WTC11 (cell line): ENCODE data around the gene RWDD1. TPM values are rescaled to one million over a fixed set of nuclear protein-coding genes. Genes with fewer than 3 reads are reported as not detected.

Experiments used
- ATAC-seq: fragments of 200-7000 bp; cut with Tn5 transposase; 2 replicates; pipeline ENCODE4 v1.10.0; 2021; ENCODE audit warnings: mild to moderate bottlenecking, moderate library complexity
- Bru-seq: library from RNA; stranded (reverse); fragments of 400-500 nt; gene quantifications from one replicate; lab custom pipeline; 2021; lab: Mats Ljungman, UMichigan
- CTCF ChIA-PET: fragments of 300-600 bp; sonication (Branson Sonifier 250); formaldehyde crosslinking; loops from one replicate; lab custom pipeline; 2021; ENCODE audit warnings: antibody characterized with exemption; lab: Charles Lee
- POLR2A ChIA-PET: fragments of 350-600 bp; sonication (Branson Sonifier 250); formaldehyde crosslinking; loops from one replicate; lab custom pipeline; 2021; ENCODE audit warnings: antibody characterized with exemption; lab: Charles Lee
- DNase-seq: peaks from one replicate; pipeline ENCODE4 v3.0.0; 2021; ENCODE audit warnings: low spot score
- H3K27ac Mint-ChIP-seq: 2 replicates; pipeline ENCODE4 v1.8.0; 2021; ENCODE audit warnings: mixed read lengths
- H3K27me3 Mint-ChIP-seq: 2 replicates; pipeline ENCODE4 v1.8.0; 2021; ENCODE audit warnings: low read depth, mild to moderate bottlenecking, moderate library complexity, mixed read lengths
- H3K36me3 Mint-ChIP-seq: 2 replicates; pipeline ENCODE4 v1.8.0; 2021; ENCODE audit warnings: mixed read lengths
- H3K4me1 Mint-ChIP-seq: 2 replicates; pipeline ENCODE4 v1.8.0; 2022; ENCODE audit warnings: mixed read lengths
- H3K4me3 Mint-ChIP-seq: 2 replicates; pipeline ENCODE4 v1.8.0; 2021; ENCODE audit warnings: mild to moderate bottlenecking, moderate library complexity, mixed read lengths
- H3K9me3 Mint-ChIP-seq: 2 replicates; pipeline ENCODE4 v1.8.0; 2021; ENCODE audit warnings: mixed read lengths
- AFF4 ChIP-seq: sonication (generic); formaldehyde crosslinking; IDR thresholded peaks from 2 replicates; pipeline ENCODE4 v1.8.1; 2023; ENCODE audit warnings: mild to moderate bottlenecking, missing genetic modification reagents, borderline replicate concordance
- ARID4B ChIP-seq: sonication (generic); formaldehyde crosslinking; IDR thresholded peaks from 2 replicates; pipeline ENCODE4 v1.8.0; 2023; ENCODE audit warnings: missing genetic modification reagents, mild to moderate bottlenecking, borderline replicate concordance
- ATF1 ChIP-seq: sonication (generic); formaldehyde crosslinking; IDR thresholded peaks from 2 replicates; pipeline ENCODE4 v1.8.1; 2023; ENCODE audit warnings: mild to moderate bottlenecking, moderate library complexity, missing genetic modification reagents
- CREM ChIP-seq: sonication (generic); formaldehyde crosslinking; IDR thresholded peaks from 2 replicates; pipeline ENCODE4 v1.8.1; 2022; ENCODE audit warnings: mild to moderate bottlenecking, missing genetic modification reagents, moderate library complexity
- E2F5 ChIP-seq: sonication (generic); formaldehyde crosslinking; IDR thresholded peaks from 2 replicates; pipeline ENCODE4 v1.8.1; 2022; ENCODE audit warnings: mild to moderate bottlenecking, moderate library complexity, missing genetic modification reagents
- ETV6 ChIP-seq: sonication (generic); formaldehyde crosslinking; IDR thresholded peaks from 2 replicates; pipeline ENCODE4 v1.8.1; 2022; ENCODE audit warnings: mild to moderate bottlenecking, missing genetic modification reagents
- FOXK1 ChIP-seq: sonication (generic); formaldehyde crosslinking; IDR thresholded peaks from 2 replicates; pipeline ENCODE4 v1.8.0; 2022; ENCODE audit warnings: mild to moderate bottlenecking, moderate library complexity, missing genetic modification reagents
- FOXP4 ChIP-seq: sonication (generic); formaldehyde crosslinking; IDR thresholded peaks from 2 replicates; pipeline ENCODE4 v1.8.0; 2022; ENCODE audit warnings: mild to moderate bottlenecking, missing genetic modification reagents
- GABPB1 ChIP-seq: sonication (generic); formaldehyde crosslinking; IDR thresholded peaks from 2 replicates; pipeline ENCODE4 v1.8.1; 2023; ENCODE audit warnings: mild to moderate bottlenecking, missing genetic modification reagents
- MYBL2 ChIP-seq: sonication (generic); formaldehyde crosslinking; IDR thresholded peaks from 2 replicates; pipeline ENCODE4 v1.8.1; 2023; ENCODE audit warnings: mild to moderate bottlenecking, moderate library complexity, missing genetic modification reagents
- NFATC4 ChIP-seq: fragments of 250-450 bp; sonication (Bioruptor Pico); IDR thresholded peaks from 2 replicates; pipeline ENCODE4 v1.9.0; 2021; ENCODE audit warnings: mild to moderate bottlenecking
- NFE2L1 ChIP-seq: sonication (generic); formaldehyde crosslinking; IDR thresholded peaks from 2 replicates; pipeline ENCODE4 v1.8.1; 2023; ENCODE audit warnings: missing genetic modification reagents
- PREB ChIP-seq: sonication (generic); formaldehyde crosslinking; IDR thresholded peaks from 2 replicates; pipeline ENCODE4 v1.8.1; 2022; ENCODE audit warnings: mild to moderate bottlenecking, missing genetic modification reagents, moderate library complexity, borderline replicate concordance
- SMAD4 ChIP-seq: sonication (generic); formaldehyde crosslinking; IDR thresholded peaks from 2 replicates; pipeline ENCODE4 v1.8.0; 2022; ENCODE audit warnings: mild to moderate bottlenecking, missing genetic modification reagents
- SP1 ChIP-seq: sonication (generic); formaldehyde crosslinking; conservative IDR thresholded peaks from 2 replicates; pipeline ENCODE4 v1.8.1; 2022; ENCODE audit warnings: missing genetic modification reagents
- TEAD1 ChIP-seq: sonication (generic); formaldehyde crosslinking; IDR thresholded peaks from 2 replicates; pipeline ENCODE4 v1.8.0; 2022; ENCODE audit warnings: mild to moderate bottlenecking, missing genetic modification reagents
- TP53 ChIP-seq: sonication (generic); formaldehyde crosslinking; IDR thresholded peaks from 2 replicates; pipeline ENCODE4 v1.8.1; 2023; ENCODE audit warnings: mild to moderate bottlenecking, missing genetic modification reagents
- USF2 ChIP-seq: sonication (generic); formaldehyde crosslinking; IDR thresholded peaks from 2 replicates; pipeline ENCODE4 v1.8.1; 2023; ENCODE audit warnings: mild to moderate bottlenecking, missing genetic modification reagents, moderate library complexity
- ZBTB21 ChIP-seq: sonication (generic); formaldehyde crosslinking; IDR thresholded peaks from 2 replicates; pipeline ENCODE4 v1.8.1; 2023; ENCODE audit warnings: mild to moderate bottlenecking, missing genetic modification reagents, borderline replicate concordance
- ZNF423 ChIP-seq: fragments of 250-450 bp; sonication (Bioruptor Pico); IDR thresholded peaks from 2 replicates; pipeline ENCODE4 v2.1.2; 2022; ENCODE audit warnings: mild to moderate bottlenecking, moderate library complexity
- ZNF671 ChIP-seq: fragments of 250-450 bp; sonication (Bioruptor Pico); IDR thresholded peaks from 2 replicates; pipeline ENCODE4 v1.8.0; 2021; ENCODE audit warnings: mild to moderate bottlenecking
- long read RNA-seq, 3 experiments: library from RNA in 1 of 3; library from capped mRNA in 1 of 3; library from polyadenylated mRNA in 1 of 3; unstranded in 2 of 3; stranded (forward) in 1 of 3; transcript quantifications; one replicate each; pipeline ENCODE4 v2.0.0, GENCODE V29; 2021
- total RNA-seq: library from RNA; stranded (reverse); gene quantifications from 3 replicates; pipeline ENCODE4 v1.2.3, GENCODE V29; 2021

The RWDD1 gene
- total RNA-seq: 26.2 to 33.8 TPM (median 28.3 TPM) in 3 replicates
- percentile 81 among the genes with signal in this experiment for Bru-seq, nascent RNA
- long read RNA-seq, experiment 1, full-length matches to known transcripts: 127 of 144 reads
- long read RNA-seq, experiment 1, partial matches to known transcripts: 1 of 144 reads
- long read RNA-seq, experiment 1, other reads (novel, unspliced or antisense): 16 of 144 reads
- long read RNA-seq, experiment 2, full-length matches to known transcripts: 54 of 70 reads
- long read RNA-seq, experiment 2, partial matches to known transcripts: 9 of 70 reads
- long read RNA-seq, experiment 2, other reads (novel, unspliced or antisense): 7 of 70 reads
- long read RNA-seq, experiment 3, full-length matches to known transcripts: 144 of 154 reads
- long read RNA-seq, experiment 3, partial matches to known transcripts: 1 of 154 reads
- long read RNA-seq, experiment 3, other reads (novel, unspliced or antisense): 9 of 154 reads

- Mint-ChIP-seq H3K27me3 (no peaks in the 10 kb centered on the region; the same call in 1 of the 2 replicates), H3K27ac (peak within 1 kb of the TSS; percentile 100), H3K4me1 (peaks cover 14% of the 10 kb centered on the region), H3K36me3 (no peaks in the 10 kb centered on the region; the same call in 1 of the 2 replicates), H3K9me3 (no peaks in the 10 kb centered on the region), H3K4me3 (peak within 1 kb of the TSS; percentile 98)
- DNase-seq (peak; percentile 99), ATAC-seq (peak; percentile 98)
- POLR2A ChIA-PET: interaction anchor here (0.6 to 2.5 kb wide), 10 partner anchors 17 to 342 kb away, joined by 3 to 11 read pairs (median 4); partner anchors contain the start of genes DSE, TSPYL1 and TSPYL4
- CTCF ChIA-PET: interaction anchor here (0.6 to 2.2 kb wide), 12 partner anchors 8 to 353 kb away, joined by 3 to 19 read pairs (median 4); partner anchors contain the start of gene CALHM5
- TF ChIP-seq PREB (CRISPR knock-in tag) (no peak), MYBL2 (CRISPR knock-in tag) (peak; percentile 87), FOXP4 (CRISPR knock-in tag) (peak; percentile 90), ZNF423 (no peak), ZNF671 (CRISPR knock-in tag) (no peak), FOXK1 (CRISPR knock-in tag) (peak; percentile 92), ETV6 (CRISPR knock-in tag) (peak; percentile 95), USF2 (CRISPR knock-in tag) (no peak), ARID4B (CRISPR knock-in tag) (peak; percentile 58; the same call in 1 of the 2 replicates), SP1 (peak; percentile 91), SMAD4 (CRISPR knock-in tag) (0 out of 2 replicates have a peak, but pooled peaks have one; percentile 11), ATF1 (CRISPR knock-in tag) (no peak), E2F5 (CRISPR knock-in tag) (peak; percentile 73; the same call in 1 of the 2 replicates), ZBTB21 (peak; percentile 66; the same call in 1 of the 2 replicates), AFF4 (CRISPR knock-in tag) (peak; percentile 58; the same call in 1 of the 2 replicates), TEAD1 (CRISPR knock-in tag) (peak; percentile 59), CREM (CRISPR knock-in tag) (peak; percentile 71), NFE2L1 (CRISPR knock-in tag) (peak; percentile 47; the same call in 1 of the 2 replicates), NFATC4 (CRISPR knock-in tag) (no peak), GABPB1 (CRISPR knock-in tag) (peak; percentile 87), TP53 (peak; percentile 62; the same call in 1 of the 2 replicates)
These were observed at the start of gene RWDD1 for GRCh38 chr6:116570856-116571682. Gene RWDD1, plus strand, starts transcription at chr6:116571504. Its CDS starts 79 bp downstream, at chr6:116571583.
